Lower leg skin (tissue), 4 donors: ENCODE measurements around the gene ATIC. TPM values are rescaled to one million over a fixed set of nuclear protein-coding genes. Genes with fewer than 3 reads are reported as not detected.
"Not testable (repeated sequence)": the region's sequence is repeated elsewhere in the genome, so short reads cannot be mapped to it uniquely, and the experiment has no call there.

Experiments
- DNase-seq, 2 donors: peaks; one replicate each; pipeline ENCODE4 v3.0.0-alpha.2; 2019; ENCODE audit warnings: low spot score in 2 of 2
- H3K4me3 ChIP-seq: fragments of 200-600 bp; sonication (generic); 2 replicates; pipeline ENCODE4 v1.5.1; 2017; ENCODE audit warnings: mild to moderate bottlenecking, low read depth; ENCODE audit not compliant: poor library complexity, severe bottlenecking
- CTCF ChIP-seq, 3 donors: fragments of 450-650 bp; IDR thresholded peaks; one replicate each; pipeline ENCODE4 v1.5.1; 2016; ENCODE audit warnings: antibody characterized with exemption in 3 of 3, mild to moderate bottlenecking in 3 of 3, moderate library complexity in 2 of 3
- POLR2A ChIP-seq, 2 donors: fragments of 450-650 bp; IDR thresholded peaks; one replicate each; pipeline ENCODE4 v1.6.1; 2016 to 2017; ENCODE audit warnings: antibody characterized with exemption in 2 of 2, mild to moderate bottlenecking in 1 of 2, moderate library complexity in 1 of 2
- WGBS, 2 donors: methylation state at CpG; one replicate each; pipeline ENCODE4 v1.1.5; 2018; 5-methylcytosine and 5-hydroxymethylcytosine counted together
- intact Hi-C: fragments of 100-400 bp; cut with DNase I; formaldehyde crosslinking; loops from one replicate; pipeline ENCODE4 v1.15.0; 2023; ENCODE audit warnings: low total_unique reads
- total RNA-seq, 4 donors: library from RNA; depleted of rRNA; stranded (reverse); fragments of >200 nt; gene quantifications; one replicate each; pipeline ENCODE4 v1.1.0, GENCODE V29; 2016

Gene ATIC
- total RNA-seq, 4 donors from 2014 or later: 29.7 to 48.6 (median 34.6) TPM

- intact Hi-C loops: no loop called here
- H3K4me3 ChIP-seq: no peak overlapping the region
- WGBS, 2 donors: 89 to 90% methylated on average over 4 of the region's 4 CpGs
- TF ChIP-seq CTCF (IDR thresholded peaks at IDR 0.05) (no peak), POLR2A (IDR thresholded peaks at IDR 0.05) (no peak)
- no peak for DNase-seq
Measured at GRCh38 chr2:215358312-215358845, 46.5 kb downstream of the ATIC start.

GRCh38 chr2:215358891-215359575 is 47.2 kb downstream of the ATIC start:
- H3K4me3 ChIP-seq: no peak overlapping the region
- 90 to 92% methylated on average over 15 of the region's 15 CpGs for WGBS, 2 donors
- DNase-seq: no peak
- intact Hi-C loops: no loop called here
- TF ChIP-seq POLR2A (IDR thresholded peaks at IDR 0.05) (no peak), CTCF (IDR thresholded peaks at IDR 0.05) (no peak)

GRCh38 chr2:215359576-215359922 is 47.7 kb downstream of the ATIC start:
- no peak for DNase-seq
- 93 to 98% methylated on average over 1 of the region's 1 CpG for WGBS, 2 donors
- TF ChIP-seq CTCF (IDR thresholded peaks at IDR 0.05): no peak
- TF ChIP-seq POLR2A (IDR thresholded peaks at IDR 0.05): no peak
- intact Hi-C loops: no loop called here
- H3K4me3 ChIP-seq: no peak overlapping the region

- intact Hi-C loops, H3K4me3 ChIP-seq, DNase-seq: not testable (repeated sequence)
- 95 to 98% methylated on average over 3 of the region's 3 CpGs for WGBS, 2 donors
Measured at GRCh38 chr2:215360059-215360458, 48.2 kb downstream of the ATIC start.

- no peak overlapping the region for H3K4me3 ChIP-seq
- intact Hi-C loops: no loop called here
- no peak for DNase-seq
- TF ChIP-seq CTCF (IDR thresholded peaks at IDR 0.05) (no peak), POLR2A (IDR thresholded peaks at IDR 0.05) (no peak)
- WGBS, 2 donors: 69 to 77% methylated on average over 2 of the region's 2 CpGs
Measured at GRCh38 chr2:215360596-215360995, 48.7 kb downstream of the ATIC start.

- 80 to 81% methylated on average over 4 of the region's 4 CpGs for WGBS, 2 donors
- no peak for TF ChIP-seq CTCF (IDR thresholded peaks at IDR 0.05)
- no peak for TF ChIP-seq POLR2A (IDR thresholded peaks at IDR 0.05)
Measured at GRCh38 chr2:215361211-215361875, 49.5 kb downstream of the ATIC start.

More at GRCh38 chr2:215361211-215361875, 49.5 kb downstream of the ATIC start:
- no peak overlapping the region for H3K4me3 ChIP-seq
- no peak for DNase-seq
- intact Hi-C loops: no loop called here
